Subcutaneous abdominal adipose tissue (tissue), 5 donors: Measurements from ENCODE around the gene AVPR2.

Source experiments
- H3K27ac ChIP-seq: one replicate; pipeline ENCODE4 v1.7.0; 2013; ENCODE audit warnings: low read depth, mild to moderate bottlenecking, inconsistent platforms, low read length, moderate library complexity
- H3K27me3 ChIP-seq, 5 donors: one replicate each; pipeline ENCODE4 v1.7.0; 2013; ENCODE audit warnings: low read length in 5 of 5, inconsistent platforms in 1 of 5; ENCODE audit not compliant: control insufficient read depth in 5 of 5, insufficient read depth in 4 of 5
- H3K36me3 ChIP-seq, 5 donors: one replicate each; pipeline ENCODE4 v1.7.0; 2013; ENCODE audit warnings: low read length in 5 of 5; ENCODE audit not compliant: control insufficient read depth in 5 of 5, insufficient read depth in 5 of 5
- H3K4me1 ChIP-seq, 5 donors: one replicate each; pipeline ENCODE4 v1.7.0; 2013; ENCODE audit warnings: low read length in 5 of 5, mild to moderate bottlenecking in 3 of 5, moderate library complexity in 1 of 5; ENCODE audit not compliant: control insufficient read depth in 5 of 5, insufficient read depth in 5 of 5
- H3K4me3 ChIP-seq, 5 donors: one replicate each; pipeline ENCODE4 v1.7.0; 2013; ENCODE audit warnings: low read length in 5 of 5, low read depth in 1 of 5
- H3K9ac ChIP-seq, 5 donors: one replicate each; pipeline ENCODE4 v1.7.0; 2013; ENCODE audit warnings: low read length in 5 of 5, mild to moderate bottlenecking in 4 of 5, moderate library complexity in 3 of 5
- H3K9me3 ChIP-seq, 5 donors: one replicate each; pipeline ENCODE4 v1.7.0; 2013; ENCODE audit warnings: low read length in 5 of 5; ENCODE audit not compliant: control insufficient read depth in 5 of 5
- donor health status: healthy.
- donor health status: healthy.
- donor health status: healthy.
- donor health status: healthy.
- donor health status: healthy.

The AVPR2 gene

DNA sequence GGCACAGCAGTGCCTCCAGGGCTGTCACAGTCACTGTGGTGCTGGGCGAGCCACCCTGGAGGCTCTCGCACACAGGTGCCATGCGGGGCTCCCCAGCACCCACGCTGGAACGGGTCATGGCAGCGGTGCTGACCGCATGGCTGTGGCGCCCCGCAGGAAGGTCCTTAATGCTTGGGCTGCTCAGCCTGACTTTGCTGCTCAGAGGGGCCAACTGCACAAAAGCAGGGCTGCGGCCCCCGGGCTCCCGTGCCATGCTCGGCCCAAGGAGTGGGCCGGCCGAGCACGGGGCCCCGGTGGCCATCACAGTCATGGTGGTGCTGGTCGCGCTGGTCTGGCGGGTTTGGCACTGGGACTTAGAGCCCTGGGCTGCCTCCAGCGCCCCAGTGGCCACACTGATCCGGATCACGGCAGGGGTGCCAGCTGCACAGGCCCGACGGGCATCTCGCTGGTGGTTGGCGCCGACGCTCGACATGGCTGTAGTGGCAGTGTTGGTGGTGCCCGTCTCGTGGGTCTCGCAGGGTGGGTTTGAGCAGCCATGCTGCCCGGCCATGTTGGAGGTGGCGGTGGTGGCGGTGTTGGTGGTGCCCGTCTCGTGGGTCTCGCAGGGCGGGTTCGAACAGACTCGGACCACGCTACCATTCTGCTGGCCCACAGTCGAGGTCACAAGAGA, 50.2 kb downstream of the AVPR2 start:
- H3K9me3 ChIP-seq, result no peaks in the 10 kb centered on the region
- H3K4me1 ChIP-seq, result peaks cover 0 to 5% (median 1%) of the 10 kb centered on the region in 5 donors
- H3K4me3 ChIP-seq, result no peak overlapping the region
- H3K9ac ChIP-seq, result no peak overlapping the region
- peaks cover 0 to 11% (median 5%) of the 10 kb centered on the region in 5 donors for H3K27me3 ChIP-seq
- peaks cover 0 to 99% (median 97%) of the 10 kb centered on the region in 5 donors for H3K36me3 ChIP-seq
- H3K27ac ChIP-seq, result no peak overlapping the region

- H3K27ac ChIP-seq, result no peak overlapping the region
- peaks cover 0 to 99% (median 97%) of the 10 kb centered on the region in 5 donors for H3K36me3 ChIP-seq
- no peaks in the 10 kb centered on the region for H3K9me3 ChIP-seq
- no peak overlapping the region for H3K9ac ChIP-seq
- peaks cover 0 to 12% (median 5%) of the 10 kb centered on the region in 5 donors for H3K27me3 ChIP-seq
- no peak overlapping the region for H3K4me3 ChIP-seq
- no peaks in the 10 kb centered on the region for H3K4me1 ChIP-seq
Observed at GRCh38 chrX:153955228-153955732, 50.8 kb downstream of the AVPR2 start.

GRCh38 chrX:153956044-153956907, 51.8 kb downstream of the AVPR2 start:
- Histone ChIP-seq H3K27me3 (peaks cover 0 to 12% (median 5%) of the 10 kb centered on the region in 5 donors), H3K4me1 (no peaks in the 10 kb centered on the region), H3K27ac (no peak overlapping the region), H3K4me3 (no peak overlapping the region), H3K36me3 (peaks cover 0 to 98% (median 96%) of the 10 kb centered on the region in 5 donors), H3K9me3 (no peaks in the 10 kb centered on the region), H3K9ac (no peak overlapping the region)
